Prostate gland (tissue), 2 donors: Measurements from ENCODE around the gene CDC45. TPM values are rescaled to one million over a fixed set of nuclear protein-coding genes. Genes with fewer than 3 reads are reported as not detected.
A peak's percentile ranks its signal among the peaks of the same experiment; 100 is the strongest.

Experiments used
- DNase-seq: peaks from one replicate; pipeline ENCODE4 v3.0.0-alpha.2; 2019; ENCODE audit warnings: low spot score
- H3K27ac ChIP-seq, 2 donors: fragments of 200-600 bp; sonication (generic); 2 replicates each; pipeline ENCODE4 v1.5.1; 2017 to 2019
- H3K27me3 ChIP-seq: fragments of 200-600 bp; sonication (generic); replicated peaks from 2 replicates; pipeline ENCODE4 v1.5.1; 2019; ENCODE audit not compliant: insufficient read depth
- H3K36me3 ChIP-seq, 2 donors: fragments of 200-600 bp; sonication (generic); 1 replicate in 1 of 2; 2 replicates in 1 of 2; pipeline versions ENCODE4 v1.5.1 to v1.8.1; 2017 to 2019
- H3K4me1 ChIP-seq: fragments of 200-600 bp; sonication (generic); replicated peaks from 2 replicates; pipeline ENCODE4 v1.5.1; 2019
- H3K4me3 ChIP-seq, 2 donors: fragments of 200-600 bp; sonication (generic); 2 replicates each; pipeline ENCODE4 v1.5.1; 2017 to 2019
- H3K9me3 ChIP-seq: fragments of 200-600 bp; sonication (generic); 2 replicates; pipeline ENCODE4 v1.5.1; 2017
- POLR2A ChIP-seq: fragments of 450-650 bp; IDR thresholded peaks from one replicate; pipeline ENCODE4 v1.6.1; 2016; ENCODE audit warnings: antibody characterized with exemption, mild to moderate bottlenecking
- POLR2AphosphoS5 ChIP-seq: sonication (generic); formaldehyde crosslinking; IDR thresholded peaks from one replicate; pipeline ENCODE4 v1.6.1; 2017; ENCODE audit warnings: antibody characterized with exemption
- WGBS: methylation state at CpG from one replicate; pipeline ENCODE4 v1.1.5; 2018; 5-methylcytosine and 5-hydroxymethylcytosine counted together
- intact Hi-C: fragments of 100-400 bp; cut with DNase I; formaldehyde crosslinking; loops from one replicate; pipeline ENCODE4 v1.14.2; 2022
- total RNA-seq, 2 donors: library from RNA; depleted of rRNA; stranded (reverse); fragments of >200 nt; gene quantifications; one replicate each; pipeline ENCODE4 v1.1.0, GENCODE V29; 2016
- TF ChIP-seq, protein P1 (sequence below), 4 experiments: fragments of 200-600 bp in 2 of 4; fragments of 450-650 bp in 2 of 4; sonication (generic) in 2 of 4; IDR thresholded peaks; 1 replicate in 3 of 4; 2 replicates in 1 of 4; pipeline ENCODE4 v1.5.1; 2016 to 2019; ENCODE audit warnings: antibody characterized with exemption in 4 of 4, mild to moderate bottlenecking in 2 of 4, moderate library complexity in 2 of 4

CDC45 gene
- total RNA-seq, 2 donors from 2014 or later: 2.0 to 11.5 TPM

DNA sequence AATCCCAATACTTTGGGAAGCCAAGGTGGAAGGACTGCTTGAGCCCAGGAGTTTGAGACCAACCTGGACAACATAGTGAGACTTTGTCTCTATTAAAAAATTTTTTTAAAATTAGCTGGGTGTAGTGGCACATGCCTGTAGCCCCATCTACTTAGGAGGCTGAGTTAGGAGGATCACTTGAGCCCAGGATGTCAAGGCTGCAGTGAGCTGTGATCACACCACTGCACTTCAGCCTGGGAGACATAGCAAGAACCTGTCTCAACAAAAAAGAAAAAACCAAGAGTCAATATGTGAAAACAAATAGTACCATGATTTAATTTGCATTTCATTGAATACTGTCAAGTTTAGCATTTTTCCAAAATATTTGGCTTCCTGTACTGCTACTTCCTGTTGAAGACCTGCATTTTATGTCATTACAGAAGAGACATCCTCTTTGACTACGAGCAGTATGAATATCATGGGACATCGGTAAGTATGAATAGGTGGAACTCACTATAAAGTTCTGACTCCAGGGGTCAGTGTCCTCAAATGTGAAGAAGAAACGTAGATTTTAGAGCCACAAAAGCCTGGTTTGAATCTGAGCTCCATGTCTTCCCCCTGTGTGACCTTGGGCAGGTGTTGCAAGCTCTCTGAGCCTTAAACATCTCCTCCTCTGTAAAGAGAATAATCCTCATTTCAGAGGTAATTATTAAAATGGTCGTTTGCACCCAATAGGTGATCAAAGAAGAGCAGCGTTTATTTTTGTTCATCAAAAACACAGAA, 16.0 kb downstream of the CDC45 start:
- Histone ChIP-seq H3K9me3 (no peaks in the 10 kb centered on the region), H3K27me3 (no peaks in the 10 kb centered on the region), H3K4me3 (no peak overlapping the region), H3K4me1 (no peaks in the 10 kb centered on the region), H3K27ac (no peak overlapping the region), H3K36me3 (no peaks in the 10 kb centered on the region)
- TF ChIP-seq, protein P1, sequence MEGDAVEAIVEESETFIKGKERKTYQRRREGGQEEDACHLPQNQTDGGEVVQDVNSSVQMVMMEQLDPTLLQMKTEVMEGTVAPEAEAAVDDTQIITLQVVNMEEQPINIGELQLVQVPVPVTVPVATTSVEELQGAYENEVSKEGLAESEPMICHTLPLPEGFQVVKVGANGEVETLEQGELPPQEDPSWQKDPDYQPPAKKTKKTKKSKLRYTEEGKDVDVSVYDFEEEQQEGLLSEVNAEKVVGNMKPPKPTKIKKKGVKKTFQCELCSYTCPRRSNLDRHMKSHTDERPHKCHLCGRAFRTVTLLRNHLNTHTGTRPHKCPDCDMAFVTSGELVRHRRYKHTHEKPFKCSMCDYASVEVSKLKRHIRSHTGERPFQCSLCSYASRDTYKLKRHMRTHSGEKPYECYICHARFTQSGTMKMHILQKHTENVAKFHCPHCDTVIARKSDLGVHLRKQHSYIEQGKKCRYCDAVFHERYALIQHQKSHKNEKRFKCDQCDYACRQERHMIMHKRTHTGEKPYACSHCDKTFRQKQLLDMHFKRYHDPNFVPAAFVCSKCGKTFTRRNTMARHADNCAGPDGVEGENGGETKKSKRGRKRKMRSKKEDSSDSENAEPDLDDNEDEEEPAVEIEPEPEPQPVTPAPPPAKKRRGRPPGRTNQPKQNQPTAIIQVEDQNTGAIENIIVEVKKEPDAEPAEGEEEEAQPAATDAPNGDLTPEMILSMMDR (IDR thresholded peaks at IDR 0.05): peak in 3 of 4 experiments; percentile 24 to 36 (median 34)
- no peak for TF ChIP-seq POLR2AphosphoS5
- DNase-seq: no peak
- 69% methylated on average over 5 of the region's 5 CpGs for WGBS
- intact Hi-C loops: loop anchor here (10.0 kb wide), 1 partner anchor 129 kb away; no protein-coding TSS in a partner anchor

DNA sequence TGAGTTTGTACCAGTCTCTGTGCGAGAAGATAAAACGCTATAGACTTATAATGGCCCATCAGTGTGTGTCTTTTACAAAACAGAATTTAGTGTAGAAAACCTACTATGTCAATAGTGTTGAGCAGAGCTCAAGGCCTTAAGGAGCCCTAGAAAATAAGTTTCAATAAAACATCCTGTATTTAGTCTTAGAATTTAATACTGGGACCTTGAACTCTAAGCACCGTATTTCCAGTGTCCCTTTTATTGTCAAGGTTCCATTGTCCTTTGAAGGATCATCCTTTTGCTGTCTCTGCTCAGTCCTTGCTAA, 16.6 kb downstream of the CDC45 start:
- TF ChIP-seq POLR2AphosphoS5: no peak
- TF ChIP-seq, protein P1 (IDR thresholded peaks at IDR 0.05): no peak
- TF ChIP-seq POLR2A: no peak

DNA sequence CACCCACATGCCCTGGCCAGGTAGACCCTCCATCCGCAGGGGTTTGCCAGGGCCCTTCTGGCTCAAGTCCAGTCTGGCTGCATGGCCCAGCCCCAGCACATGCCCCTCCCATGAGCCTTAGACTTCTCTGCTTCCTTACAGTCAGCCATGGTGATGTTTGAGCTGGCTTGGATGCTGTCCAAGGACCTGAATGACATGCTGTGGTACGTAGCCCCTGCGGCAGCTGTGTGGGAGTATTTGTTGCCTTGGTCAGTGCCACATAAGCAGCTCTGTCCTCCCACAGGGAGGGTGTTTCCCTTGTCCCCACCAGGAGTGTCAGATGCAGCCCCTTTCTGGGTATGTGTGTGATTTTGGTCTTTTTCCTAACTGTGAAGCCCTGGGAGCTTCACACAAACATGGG, 17.5 kb downstream of the CDC45 start:
- Histone ChIP-seq H3K4me1 (no peaks in the 10 kb centered on the region), H3K9me3 (no peaks in the 10 kb centered on the region), H3K27ac (no peak overlapping the region), H3K27me3 (no peaks in the 10 kb centered on the region), H3K4me3 (no peak overlapping the region), H3K36me3 (no peaks in the 10 kb centered on the region)
- TF ChIP-seq POLR2AphosphoS5 (no peak), POLR2A (no peak)
- TF ChIP-seq, protein P1 (IDR thresholded peaks at IDR 0.05): no peak
- intact Hi-C loops: loop anchor here (10.0 kb wide), 1 partner anchor 128 kb away; no protein-coding TSS in a partner anchor
- WGBS: 50% methylated on average over 3 of the region's 3 CpGs
- DNase-seq: no peak

More for the DNA sequence above, 16.6 kb downstream of the CDC45 start:
- intact Hi-C loops: loop anchor here (10.0 kb wide), 1 partner anchor 129 kb away; no protein-coding TSS in a partner anchor
- WGBS: 97% methylated on average over 3 of the region's 3 CpGs
- H3K27ac ChIP-seq: no peak overlapping the region
- H3K9me3 ChIP-seq: no peaks in the 10 kb centered on the region
- no peaks in the 10 kb centered on the region for H3K36me3 ChIP-seq
- no peak overlapping the region for H3K4me3 ChIP-seq
- no peaks in the 10 kb centered on the region for H3K27me3 ChIP-seq
- no peak for DNase-seq
- H3K4me1 ChIP-seq: no peaks in the 10 kb centered on the region

DNA sequence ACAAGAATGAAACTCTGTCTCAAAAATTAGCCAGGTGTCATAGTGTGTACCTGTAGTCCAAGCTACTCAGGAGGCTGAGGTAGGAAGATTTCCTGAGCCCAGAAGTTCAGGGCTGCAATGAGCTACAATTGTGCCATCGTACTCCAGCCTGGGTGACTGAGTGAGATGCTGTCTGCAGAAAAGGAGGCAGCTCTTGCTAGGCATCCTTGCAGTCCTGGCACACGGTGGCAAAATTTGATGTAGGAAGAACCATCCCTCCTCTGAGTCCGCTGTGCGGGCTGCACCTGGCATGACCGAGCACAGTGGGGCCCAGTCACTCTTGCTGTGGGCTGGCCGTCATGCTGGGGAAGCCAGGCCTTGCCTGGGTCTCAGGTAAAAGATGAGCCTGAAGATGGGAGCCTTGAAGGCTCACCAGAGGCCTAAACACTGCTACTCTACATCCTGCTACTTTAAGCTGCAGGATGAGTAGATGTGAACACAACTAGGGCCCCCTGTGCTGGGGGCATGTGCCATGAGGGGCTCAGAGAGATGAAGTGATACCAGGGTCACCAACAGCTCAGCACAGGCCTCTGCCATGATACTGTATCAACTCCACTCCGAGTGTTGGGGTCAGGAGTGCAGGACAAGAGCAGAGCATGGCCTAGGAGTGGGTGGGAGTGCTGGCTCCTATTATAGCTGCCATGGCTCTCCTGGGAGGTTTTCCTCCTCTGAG, 18.6 kb downstream of the CDC45 start:
- no peak overlapping the region for H3K27ac ChIP-seq
- no peaks in the 10 kb centered on the region for H3K36me3 ChIP-seq
- TF ChIP-seq POLR2A (no peak), POLR2AphosphoS5 (no peak)
- TF ChIP-seq, protein P1 (IDR thresholded peaks at IDR 0.05): no peak
- intact Hi-C loops: loop anchor here (10.0 kb wide), 1 partner anchor 126 kb away; no protein-coding TSS in a partner anchor
- no peaks in the 10 kb centered on the region for H3K4me1 ChIP-seq
- no peaks in the 10 kb centered on the region for H3K9me3 ChIP-seq
- H3K27me3 ChIP-seq: no peaks in the 10 kb centered on the region
- no peak for DNase-seq
- 97% methylated on average over 7 of the region's 7 CpGs for WGBS
- H3K4me3 ChIP-seq: no peak overlapping the region
